SU-DHL-6 (cell line): ENCODE data around the gene PSAPL1.

Experiments
- H2AFZ ChIP-seq: fragments of 200-600 bp; sonication (generic); 2 replicates; pipeline ENCODE4 v1.6.1; 2014; ENCODE audit warnings: low read depth, mild to moderate bottlenecking, moderate library complexity, mixed read lengths, antibody characterized with exemption, low read length; ENCODE audit not compliant: severe bottlenecking
- H3F3A ChIP-seq: fragments of 200-600 bp; shearing (Covaris generic); 2 replicates; pipeline ENCODE4 v1.6.0; 2016; ENCODE audit warnings: antibody characterized with exemption, mild to moderate bottlenecking; ENCODE audit not compliant: insufficient read depth
- H3K27ac ChIP-seq: fragments of 200-600 bp; sonication (generic); 2 replicates; pipeline ENCODE4 v1.5.1; 2016; ENCODE audit warnings: low read depth, mild to moderate bottlenecking, low read length, moderate library complexity, mixed read lengths
- H3K27me3 ChIP-seq: fragments of 200-600 bp; sonication (generic), shearing (Covaris generic); 2 replicates; pipeline ENCODE4 v1.6.0; 2014; ENCODE audit warnings: mild to moderate bottlenecking, low read length
- H3K36me3 ChIP-seq: fragments of 200-600 bp; sonication (generic); 2 replicates; pipeline ENCODE4 v1.6.1; 2014; ENCODE audit warnings: mild to moderate bottlenecking, low read length, mixed read lengths
- H3K4me2 ChIP-seq: fragments of 300-600, 200-600 bp; shearing (Covaris generic), sonication (generic); 2 replicates; pipeline ENCODE4 v1.6.0; 2014; ENCODE audit warnings: low read length, low read depth, mild to moderate bottlenecking; ENCODE audit not compliant: poor library complexity, severe bottlenecking
- H3K4me3 ChIP-seq: fragments of 200-600 bp; sonication (generic); 2 replicates; pipeline ENCODE4 v1.5.1; 2014; ENCODE audit warnings: antibody characterized with exemption, low read length, mild to moderate bottlenecking, mixed read lengths; ENCODE audit not compliant: insufficient read depth, poor library complexity, severe bottlenecking
- H3K79me2 ChIP-seq: fragments of 200-600 bp; sonication (generic); 2 replicates; pipeline ENCODE4 v1.6.1; 2014; ENCODE audit warnings: mild to moderate bottlenecking, low read length, moderate library complexity; ENCODE audit not compliant: insufficient read depth
- H3K9ac ChIP-seq: fragments of 200-600 bp; sonication (generic); 2 replicates; pipeline ENCODE4 v1.7.0; 2014; ENCODE audit warnings: mild to moderate bottlenecking, low read length
- H3K9me2 ChIP-seq: fragments of 200-600 bp; sonication (generic); replicated peaks from 2 replicates; pipeline ENCODE4 v1.6.1; 2014; ENCODE audit warnings: low read length; ENCODE audit not compliant: insufficient read depth
- H3K9me3 ChIP-seq: fragments of 200-600 bp; sonication (generic); 2 replicates; pipeline ENCODE4 v1.6.1; 2014; ENCODE audit warnings: low read length, mixed read lengths; ENCODE audit not compliant: insufficient read depth
- H4K20me1 ChIP-seq: fragments of 200-600 bp; sonication (generic); 2 replicates; pipeline ENCODE4 v1.6.1; 2014; ENCODE audit warnings: low read depth, mild to moderate bottlenecking, antibody characterized with exemption, low read length, moderate library complexity, mixed read lengths
- EZH2phosphoT487 ChIP-seq: fragments of 200-600 bp; sonication (generic), shearing (Covaris generic); conservative IDR thresholded peaks from 2 replicates; pipeline ENCODE4 v1.6.1; 2018; ENCODE audit warnings: mild to moderate bottlenecking, antibody characterized with exemption, low read length, moderate library complexity, mixed read lengths
- TF ChIP-seq, protein P1 (sequence below): fragments of 200-600 bp; sonication (generic); IDR thresholded peaks from one replicate; pipeline ENCODE4 v1.5.1; 2017; ENCODE audit warnings: antibody characterized with exemption, mild to moderate bottlenecking, low read length, moderate library complexity; ENCODE audit not compliant: insufficient read depth, poor library complexity, severe bottlenecking

Gene PSAPL1

DNA sequence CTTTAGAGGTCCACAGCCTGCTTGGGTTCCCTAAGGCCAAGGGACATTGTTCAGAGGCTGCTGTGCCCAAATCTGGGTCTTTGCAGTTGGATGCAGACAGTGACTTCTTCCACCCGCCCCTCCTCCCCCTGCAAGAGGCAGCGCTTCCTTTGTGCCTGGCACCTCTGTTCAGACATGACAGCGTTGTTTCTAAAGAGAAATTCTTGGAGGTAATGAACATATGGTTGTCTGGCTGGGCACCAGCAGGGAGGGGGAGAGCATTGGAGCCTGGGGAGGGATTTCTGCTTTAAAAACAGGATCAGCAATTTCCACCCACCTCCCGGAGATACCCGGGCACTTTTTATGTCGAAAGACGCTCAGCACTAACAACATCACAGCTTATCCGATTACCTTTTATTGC is 51.5 kb downstream of the PSAPL1 start:
- Histone ChIP-seq H4K20me1 (no peaks in the 10 kb centered on the region), H3K9me3 (no peaks in the 10 kb centered on the region), H3K9ac (no peak overlapping the region), H3K4me3 (no peak overlapping the region), H3K27me3 (no peaks in the 10 kb centered on the region), H3K36me3 (no peaks in the 10 kb centered on the region), H3K9me2 (no peaks in the 10 kb centered on the region), H3F3A (no peaks in the 10 kb centered on the region), H3K27ac (no peak overlapping the region), H2AFZ (no peak overlapping the region), H3K4me2 (no peak overlapping the region), H3K79me2 (no peaks in the 10 kb centered on the region)
- TF ChIP-seq EZH2phosphoT487, result no peak
- TF ChIP-seq, protein P1, sequence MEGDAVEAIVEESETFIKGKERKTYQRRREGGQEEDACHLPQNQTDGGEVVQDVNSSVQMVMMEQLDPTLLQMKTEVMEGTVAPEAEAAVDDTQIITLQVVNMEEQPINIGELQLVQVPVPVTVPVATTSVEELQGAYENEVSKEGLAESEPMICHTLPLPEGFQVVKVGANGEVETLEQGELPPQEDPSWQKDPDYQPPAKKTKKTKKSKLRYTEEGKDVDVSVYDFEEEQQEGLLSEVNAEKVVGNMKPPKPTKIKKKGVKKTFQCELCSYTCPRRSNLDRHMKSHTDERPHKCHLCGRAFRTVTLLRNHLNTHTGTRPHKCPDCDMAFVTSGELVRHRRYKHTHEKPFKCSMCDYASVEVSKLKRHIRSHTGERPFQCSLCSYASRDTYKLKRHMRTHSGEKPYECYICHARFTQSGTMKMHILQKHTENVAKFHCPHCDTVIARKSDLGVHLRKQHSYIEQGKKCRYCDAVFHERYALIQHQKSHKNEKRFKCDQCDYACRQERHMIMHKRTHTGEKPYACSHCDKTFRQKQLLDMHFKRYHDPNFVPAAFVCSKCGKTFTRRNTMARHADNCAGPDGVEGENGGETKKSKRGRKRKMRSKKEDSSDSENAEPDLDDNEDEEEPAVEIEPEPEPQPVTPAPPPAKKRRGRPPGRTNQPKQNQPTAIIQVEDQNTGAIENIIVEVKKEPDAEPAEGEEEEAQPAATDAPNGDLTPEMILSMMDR, result no peak

DNA sequence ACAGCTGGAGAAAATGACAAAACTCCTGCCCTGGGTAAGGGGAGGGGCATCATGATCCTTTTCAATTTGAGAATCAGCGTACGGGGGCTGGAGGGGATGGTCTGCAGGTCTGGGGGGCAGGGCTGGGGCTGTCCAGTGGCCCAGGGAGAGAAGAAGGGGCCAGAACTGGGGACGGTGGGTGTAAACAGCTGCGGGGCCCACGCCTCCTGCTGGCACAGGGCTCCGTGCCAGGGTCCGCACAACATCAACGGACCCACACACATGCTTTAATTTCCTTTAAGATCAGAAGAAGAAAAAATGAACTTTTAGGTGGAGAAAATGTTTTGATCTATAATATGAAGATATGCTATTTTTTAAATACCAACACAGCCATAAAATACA is 52.1 kb downstream of the PSAPL1 start:
- H3F3A ChIP-seq, result no peaks in the 10 kb centered on the region
- H3K27ac ChIP-seq, result no peak overlapping the region
- H4K20me1 ChIP-seq, result no peaks in the 10 kb centered on the region
- H3K4me2 ChIP-seq, result no peak overlapping the region
- no peaks in the 10 kb centered on the region for H3K79me2 ChIP-seq
- H3K36me3 ChIP-seq, result no peaks in the 10 kb centered on the region
- no peaks in the 10 kb centered on the region for H3K9me2 ChIP-seq
- H3K4me3 ChIP-seq, result no peak overlapping the region
- H3K27me3 ChIP-seq, result no peaks in the 10 kb centered on the region
- no peaks in the 10 kb centered on the region for H3K9me3 ChIP-seq
- no peak overlapping the region for H2AFZ ChIP-seq
- H3K9ac ChIP-seq, result no peak overlapping the region
- TF ChIP-seq, protein P1, result no peak
- TF ChIP-seq EZH2phosphoT487, result no peak

DNA sequence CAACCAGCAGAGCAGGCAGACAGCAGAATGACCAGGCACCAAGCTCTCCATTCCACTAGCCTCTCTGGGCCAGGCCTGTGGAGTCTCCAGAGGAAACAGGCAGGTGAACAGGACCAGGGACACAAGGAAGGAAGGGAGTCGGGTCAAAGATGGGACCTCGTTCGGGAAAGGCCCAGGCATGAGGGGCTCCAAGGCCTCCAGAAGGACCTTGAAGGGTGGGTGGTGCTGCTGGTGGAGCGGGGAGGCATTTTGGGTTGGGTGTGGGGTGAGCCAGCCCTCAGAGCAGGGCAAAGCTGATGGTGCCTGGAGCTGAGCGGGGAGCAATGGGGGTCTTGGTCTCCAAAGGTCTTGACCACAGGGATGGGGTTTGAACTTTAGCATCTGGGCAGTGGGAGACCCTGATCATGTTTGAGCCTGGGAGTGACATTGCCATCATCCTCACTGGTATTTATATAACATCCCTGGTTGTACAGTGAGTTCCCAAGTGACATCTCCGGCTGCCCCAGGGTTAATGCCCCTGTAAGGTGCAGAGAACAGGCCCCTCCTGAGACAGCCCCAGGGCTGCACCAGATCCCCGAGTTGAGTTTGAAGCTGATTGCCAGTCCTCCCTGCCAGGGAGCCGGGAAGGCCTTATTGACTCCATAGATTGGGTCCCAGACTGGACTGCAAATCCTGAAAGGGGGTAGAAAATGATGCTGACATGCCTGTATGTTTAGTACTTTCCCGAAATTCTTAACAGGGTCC is 52.7 kb downstream of the PSAPL1 start:
- Histone ChIP-seq H3K79me2 (no peaks in the 10 kb centered on the region), H3K36me3 (no peaks in the 10 kb centered on the region), H3K4me2 (no peak overlapping the region), H3K27ac (no peak overlapping the region), H3K9me3 (no peaks in the 10 kb centered on the region), H3K9ac (no peak overlapping the region), H2AFZ (no peak overlapping the region), H3K4me3 (no peak overlapping the region), H3K27me3 (no peaks in the 10 kb centered on the region), H3F3A (no peaks in the 10 kb centered on the region), H4K20me1 (no peaks in the 10 kb centered on the region), H3K9me2 (no peaks in the 10 kb centered on the region)
- TF ChIP-seq, protein P1, result no peak
- TF ChIP-seq EZH2phosphoT487, result no peak
